B cell (primary cell): ENCODE measurements around the gene RNF224. TPM values are rescaled to one million over a fixed set of nuclear protein-coding genes. Genes with fewer than 3 reads are reported as not detected.

Experiments used
- ATAC-seq: fragments of 200-7000 bp; cut with Tn5 transposase; one replicate; pipeline ENCODE4 v1.10.0; 2021; ENCODE audit warnings: low read depth, mild to moderate bottlenecking, moderate number of reproducible peaks, moderate library complexity
- CTCF ChIA-PET: fragments of 350-600 bp; sonication (Branson Sonifier 250); formaldehyde crosslinking; loops from one replicate; lab custom pipeline; 2021; ENCODE audit warnings: antibody characterized with exemption, inconsistent platforms; lab: Charles Lee
- POLR2A ChIA-PET: fragments of 350-600 bp; sonication (Branson Sonifier 250); formaldehyde crosslinking; loops from one replicate; lab custom pipeline; 2021; ENCODE audit warnings: antibody characterized with exemption; lab: Charles Lee
- DNase-seq: peaks from one replicate; pipeline ENCODE4 v3.0.0; 2013
- H2AFZ ChIP-seq: 2 replicates; pipeline ENCODE4 v1.6.1; 2012; ENCODE audit warnings: mild to moderate bottlenecking, low read depth, low read length; ENCODE audit not compliant: insufficient read depth, poor library complexity, severe bottlenecking
- H3K27ac ChIP-seq, 2 donors: 1 replicate in 1 of 2; 2 replicates in 1 of 2; pipeline ENCODE4 v1.5.1; 2012 to 2013; ENCODE audit warnings: low read length in 2 of 2, mild to moderate bottlenecking in 2 of 2, moderate library complexity in 1 of 2
- H3K27me3 ChIP-seq, 4 experiments: fragments of 200-600 bp in 1 of 4; sonication (generic) in 1 of 4; replicated peaks in 1 of 4; 1 replicate in 2 of 4; 2 replicates in 2 of 4; pipeline versions ENCODE4 v1.6.1 to v1.7.0; 2013 to 2016; ENCODE audit warnings: low read length in 3 of 4, mild to moderate bottlenecking in 2 of 4, mixed read lengths in 1 of 4, moderate library complexity in 1 of 4; ENCODE audit not compliant: insufficient read depth in 4 of 4, control insufficient read depth in 3 of 4; ENCODE audit errors: control extremely low read depth in 1 of 4
- H3K36me3 ChIP-seq, 2 experiments: replicated peaks in 1 of 2; 1 replicate in 1 of 2; 2 replicates in 1 of 2; pipeline versions ENCODE4 v1.6.1 to v1.7.1; 2013; ENCODE audit warnings: low read length in 1 of 2; ENCODE audit not compliant: insufficient read depth in 2 of 2, control insufficient read depth in 1 of 2; ENCODE audit errors: control extremely low read depth in 1 of 2, extremely low read depth in 1 of 2
- H3K4me1 ChIP-seq, 2 donors: fragments of 200-600 bp in 1 of 2; sonication (generic) in 1 of 2; 1 replicate in 1 of 2; 2 replicates in 1 of 2; pipeline versions ENCODE4 v1.5.1 to v1.6.1; 2013 to 2017; ENCODE audit warnings: low read length in 2 of 2; ENCODE audit not compliant: control insufficient read depth in 2 of 2, insufficient read depth in 2 of 2
- H3K4me2 ChIP-seq: replicated peaks from 2 replicates; pipeline ENCODE3; 2012; ENCODE audit warnings: mild to moderate bottlenecking, low read depth, low read length; ENCODE audit not compliant: poor library complexity, severe bottlenecking
- H3K4me3 ChIP-seq, 5 experiments: fragments of 200-600 bp in 1 of 5; sonication (generic) in 1 of 5; 1 replicate in 3 of 5; 2 replicates in 2 of 5; pipeline versions ENCODE4 v1.5.1 to v1.7.0; 2011 to 2016; ENCODE audit warnings: low read length in 4 of 5, mild to moderate bottlenecking in 4 of 5, low read depth in 2 of 5, control low read depth in 1 of 5, moderate library complexity in 1 of 5; ENCODE audit not compliant: insufficient read depth in 1 of 5; ENCODE audit errors: control extremely low read depth in 1 of 5, extremely low read depth in 1 of 5
- H3K79me2 ChIP-seq: fragments of 200-600 bp; sonication (generic); one replicate; pipeline ENCODE4 v1.6.0; 2016; ENCODE audit warnings: low read length; ENCODE audit not compliant: control insufficient read depth, insufficient read depth
- H3K9ac ChIP-seq: fragments of 200-600 bp; sonication (generic); 2 replicates; pipeline ENCODE4 v1.6.1; 2017; ENCODE audit warnings: mild to moderate bottlenecking, low read length, moderate library complexity
- H3K9me3 ChIP-seq, 3 donors: one replicate each; pipeline versions ENCODE4 v1.6.1 to v1.7.1; 2013; ENCODE audit warnings: low read length in 2 of 3; ENCODE audit not compliant: control insufficient read depth in 2 of 3, insufficient read depth in 1 of 3; ENCODE audit errors: control extremely low read depth in 1 of 3
- H4K20me1 ChIP-seq: 2 replicates; pipeline ENCODE4 v1.6.0; 2012; ENCODE audit warnings: mild to moderate bottlenecking, low read length; ENCODE audit not compliant: insufficient read depth, control insufficient read depth, poor library complexity, severe bottlenecking
- H3K27ac Mint-ChIP-seq: one replicate; pipeline ENCODE4 v1.8.0; 2021; ENCODE audit warnings: mixed read lengths
- H3K27me3 Mint-ChIP-seq: one replicate; pipeline ENCODE4 v1.8.0; 2021; ENCODE audit warnings: mixed read lengths
- H3K4me1 Mint-ChIP-seq: one replicate; pipeline ENCODE4 v1.8.0; 2021; ENCODE audit warnings: mixed read lengths
- H3K4me3 Mint-ChIP-seq: one replicate; pipeline ENCODE4 v1.8.0; 2021; ENCODE audit warnings: mixed read lengths
- H3K9me3 Mint-ChIP-seq: one replicate; pipeline ENCODE4 v1.8.0; 2022; ENCODE audit warnings: mixed read lengths; ENCODE audit not compliant: insufficient read depth
- CTCF ChIP-seq: fragments of 200-600 bp; IDR thresholded peaks from one replicate; pipeline ENCODE4 v1.8.0; 2022; ENCODE audit warnings: antibody characterized with exemption, mild to moderate bottlenecking
- EZH2 ChIP-seq: IDR thresholded peaks from 2 replicates; pipeline ENCODE4 v1.6.1; 2012; ENCODE audit warnings: borderline replicate concordance, low read depth, mild to moderate bottlenecking, moderate library complexity, low read length; ENCODE audit not compliant: insufficient read depth, poor library complexity, severe bottlenecking
- WGBS: methylation state at CpG from one replicate; pipeline ENCODE4 v1.1.5; 2013; ENCODE audit warnings: missing lambda C conversion rate; ENCODE audit not compliant: insufficient coverage; 5-methylcytosine and 5-hydroxymethylcytosine counted together
- intact Hi-C: fragments of 100-400 bp; cut with micrococcal nuclease; formaldehyde crosslinking; loops from one replicate; pipeline ENCODE4 v1.10.0; 2022
- polyA plus RNA-seq: library from polyadenylated mRNA; depleted of rRNA; stranded (reverse); fragments of >200 nt; gene quantifications from 2 replicates; pipeline ENCODE4 v1.2.3, GENCODE V29; 2012
- total RNA-seq, 2 donors: library from RNA; stranded (reverse); fragments of 120-200 nt in 1 of 2; gene quantifications; 1 replicate in 1 of 2; 2 replicates in 1 of 2; pipeline versions ENCODE4 v1.2.3 to v1.2.4, GENCODE V29; 2013 to 2022

The RNF224 gene
- total and polyA plus RNA-seq, 2 donors (not counting 1 experiment from before 2014, with no cell fraction given) = not detected

DNA sequence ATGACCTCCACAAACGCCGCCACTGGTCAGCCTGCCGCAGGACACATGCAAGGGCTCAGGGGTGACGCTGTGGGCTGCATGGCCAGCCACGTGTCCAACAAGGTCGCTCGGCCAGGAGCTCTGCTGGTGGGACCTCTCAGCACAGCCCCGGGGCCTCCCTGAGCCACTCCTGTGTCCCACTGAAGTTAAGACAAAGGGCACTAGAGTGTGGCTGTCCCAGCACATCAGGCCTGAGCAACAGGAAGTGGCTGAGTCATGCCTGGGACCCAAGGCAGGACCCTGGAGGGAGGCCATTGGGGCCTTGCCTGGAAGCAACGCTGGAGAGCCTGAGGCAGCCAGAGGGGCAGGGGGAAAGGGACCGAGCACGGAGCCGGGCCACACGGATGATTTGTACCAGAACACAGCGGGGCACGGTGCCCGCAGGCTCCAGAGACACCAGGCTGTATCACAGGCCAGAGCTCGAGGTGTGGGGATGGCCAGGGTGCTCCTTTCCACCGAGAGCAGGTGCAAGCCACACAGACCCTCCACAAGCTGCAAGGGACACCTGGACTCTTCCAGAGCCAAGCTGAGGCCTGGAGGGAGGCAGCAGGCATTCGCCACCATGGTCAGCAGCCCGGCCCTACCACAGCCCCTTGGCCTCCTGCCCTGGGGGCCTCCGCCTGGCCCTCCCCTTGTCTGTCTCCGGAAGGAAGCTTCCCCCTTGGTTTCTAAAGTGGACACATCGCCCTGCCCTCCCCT is 48.9 kb upstream of the RNF224 start:
- 94% methylated on average over 23 of the region's 23 CpGs for WGBS
- Histone ChIP-seq H4K20me1 (peaks cover 24% of the 10 kb centered on the region), H3K9ac (no peak overlapping the region), H3K36me3 (peaks cover 0 to 47% of the 10 kb centered on the region in 2 experiments), H3K4me2 (no peak overlapping the region), H3K79me2 (no peaks in the 10 kb centered on the region), H3K4me3 (no peak overlapping the region), H3K27me3 (peaks cover 0 to under 1% (median 0%) of the 10 kb centered on the region in 4 experiments), H3K4me1 (peaks cover 7 to 9% of the 10 kb centered on the region in 2 donors), H3K9me3 (no peaks in the 10 kb centered on the region), H2AFZ (no peak overlapping the region), H3K27ac (no peak overlapping the region)
- Mint-ChIP-seq H3K27ac (no peak overlapping the region), H3K4me3 (no peak overlapping the region), H3K4me1 (peaks cover 2% of the 10 kb centered on the region), H3K9me3 (no peaks in the 10 kb centered on the region), H3K27me3 (no peaks in the 10 kb centered on the region)
- CTCF ChIA-PET = interaction anchor here (1.4 kb wide), 1 partner anchor 10 kb away, joined by 3 read pairs; the partner anchor contains the start of genes ANAPC2 and SSNA1
- TF ChIP-seq EZH2 (no peak), CTCF (no peak)
- ATAC-seq (no peak), DNase-seq (no peak)
- intact Hi-C loops = no loop called here
- POLR2A ChIA-PET = no interaction called here

DNA sequence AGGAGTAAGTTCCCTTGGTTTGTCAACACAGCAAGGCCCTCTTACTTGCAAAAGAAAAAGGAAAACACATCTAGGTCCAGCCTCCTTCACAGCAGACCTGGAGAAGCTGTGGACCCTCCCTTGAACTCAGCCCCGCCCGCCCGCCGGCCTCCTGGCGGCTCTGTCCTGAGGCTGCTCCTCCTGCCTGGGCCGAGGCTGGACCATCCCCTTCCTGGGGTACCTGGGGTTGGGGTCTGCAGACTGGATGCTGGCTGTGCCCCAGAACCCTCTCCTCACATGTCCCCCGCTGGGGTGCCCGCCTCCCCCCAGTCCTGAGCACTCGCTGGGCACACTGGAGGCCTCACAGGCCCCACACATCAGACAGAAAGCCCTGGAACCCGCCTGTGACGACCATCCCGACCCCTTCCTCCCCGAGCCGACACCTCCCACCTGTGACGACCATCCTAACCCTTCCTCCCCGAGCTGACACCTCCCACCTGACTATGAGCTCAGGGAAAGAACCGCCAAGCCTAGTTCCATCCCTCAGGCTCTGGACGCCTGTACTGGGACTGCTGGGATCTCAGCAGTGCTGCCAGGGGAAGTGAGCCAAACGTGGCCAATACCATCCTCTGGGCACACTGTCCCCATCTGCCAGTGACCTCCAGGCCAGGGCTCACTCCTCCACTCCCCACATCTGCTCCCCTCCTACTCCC is 48.2 kb upstream of the RNF224 start:
- Histone ChIP-seq H3K27ac (no peak overlapping the region), H3K9me3 (no peaks in the 10 kb centered on the region), H3K4me1 (peaks cover 7 to 9% of the 10 kb centered on the region in 2 donors), H3K27me3 (no peaks in the 10 kb centered on the region), H3K4me2 (no peak overlapping the region), H3K36me3 (peaks cover 0 to 54% of the 10 kb centered on the region in 2 experiments), H4K20me1 (peaks cover 32% of the 10 kb centered on the region), H3K4me3 (no peak overlapping the region), H3K9ac (no peak overlapping the region), H3K79me2 (no peaks in the 10 kb centered on the region), H2AFZ (no peak overlapping the region)
- DNase-seq (no peak), ATAC-seq (no peak)
- Mint-ChIP-seq H3K9me3 (no peaks in the 10 kb centered on the region), H3K27ac (no peak overlapping the region), H3K27me3 (no peaks in the 10 kb centered on the region), H3K4me1 (peaks cover 1% of the 10 kb centered on the region), H3K4me3 (no peak overlapping the region)
- intact Hi-C loops = no loop called here
- ChIA-PET CTCF (interaction anchor here (1.4 kb wide), 1 partner anchor 10 kb away, joined by 3 read pairs; the partner anchor contains the start of genes ANAPC2 and SSNA1), POLR2A (no interaction called here)
- WGBS = 97% methylated on average over 19 of the region's 19 CpGs
- no peak for TF ChIP-seq CTCF
- TF ChIP-seq EZH2 = no peak
